ENCODE results near the gene TEX44. TPM values are rescaled to one million over a fixed set of nuclear protein-coding genes. Genes with fewer than 3 reads are reported as not detected.

The TEX44 gene
- total and polyA plus RNA-seq, 7 experiments from 2014 or later, result not detected

DNA sequence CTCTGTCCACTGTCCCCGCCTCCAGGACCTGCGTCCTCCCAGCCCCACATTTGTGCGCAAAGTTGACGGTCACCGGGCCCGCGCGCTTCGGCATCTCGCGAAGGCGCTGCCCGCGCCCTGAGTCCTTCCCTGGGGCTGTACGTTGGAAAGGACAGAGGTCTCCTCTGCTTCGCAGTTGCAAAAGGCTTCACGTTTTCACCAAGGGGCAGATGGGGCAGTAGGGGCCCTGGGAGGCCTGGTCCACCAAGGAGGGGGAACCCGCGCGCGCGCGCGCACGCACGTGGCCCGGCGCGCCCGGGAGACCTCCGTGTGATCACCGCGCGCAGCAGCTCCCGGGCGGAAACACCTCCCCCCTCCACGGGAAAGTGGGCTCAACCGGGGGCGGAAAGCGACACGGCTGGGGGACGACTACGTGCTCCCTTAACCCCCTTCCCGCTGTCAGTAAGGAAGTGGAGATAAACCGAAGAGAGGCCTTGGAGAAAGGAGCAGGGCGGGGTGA lies 21.9 kb downstream of the TEX44 start:
- Histone ChIP-seq H3K9me3 (ENCODE audit: control insufficient read depth in 2 of 3, low read length in 3 of 3) (no peaks in the 10 kb centered on the region), H3K27me3 (ENCODE audit: control insufficient read depth in 2 of 2, insufficient read depth in 2 of 2, low read length in 2 of 2) (no peaks in the 10 kb centered on the region), H3K27ac (ENCODE audit: low read depth, low read length) (peak overlapping the region; percentile 42), H3K36me3 (ENCODE audit: control insufficient read depth in 2 of 3, insufficient read depth in 3 of 3, low read length in 3 of 3) (no peaks in the 10 kb centered on the region), H3K4me3 (ENCODE audit: low read length) (peak overlapping the region; percentile 63), H3K4me1 (ENCODE audit: control insufficient read depth in 2 of 2, insufficient read depth in 2 of 2, low read length in 2 of 2) (peaks cover 13 to 19% of the 10 kb centered on the region in 2 donors)
- intact Hi-C loops (cut with micrococcal nuclease), result no loop called here
- Mint-ChIP-seq H3K27me3 (no peaks in the 10 kb centered on the region), H3K9me3 (no peaks in the 10 kb centered on the region), H3K36me3 (no peaks in the 10 kb centered on the region), H3K27ac (peak overlapping the region in 7 of 9 donors; percentile 43 to 96 (median 77)), H3K4me3 (peak overlapping the region; percentile 77 to 90 (median 86)), H3K4me1 (peaks cover 7 to 59% (median 34%) of the 10 kb centered on the region in 7 donors)
- POLR2A ChIA-PET, result interaction anchor here (0.8 to 4.1 kb wide), 5 partner anchors 47 to 716 kb away, joined by 3 to 42 read pairs (median 11); partner anchors contain the start of gene PTMA
- peak in 1 of 9 donors; percentile 25 for DNase-seq
- no peak for ATAC-seq
- CTCF ChIA-PET, result interaction anchor here (0.6 to 8.4 kb wide), 5 partner anchors 14 to 101 kb away, joined by 3 to 116 read pairs (median 4); no protein-coding TSS in a partner anchor

GRCh38 chr2:231615058-231615671 lies 22.5 kb downstream of the TEX44 start:
- intact Hi-C loops (cut with micrococcal nuclease), result no loop called here
- Histone ChIP-seq H3K36me3 (ENCODE audit: control insufficient read depth in 2 of 3, insufficient read depth in 3 of 3, low read length in 3 of 3) (no peaks in the 10 kb centered on the region), H3K4me3 (ENCODE audit: low read length) (peak overlapping the region; percentile 63), H3K27me3 (ENCODE audit: control insufficient read depth in 2 of 2, insufficient read depth in 2 of 2, low read length in 2 of 2) (no peaks in the 10 kb centered on the region), H3K9me3 (ENCODE audit: control insufficient read depth in 2 of 3, low read length in 3 of 3) (no peaks in the 10 kb centered on the region), H3K27ac (ENCODE audit: low read depth, low read length) (peak overlapping the region; percentile 42), H3K4me1 (ENCODE audit: control insufficient read depth in 2 of 2, insufficient read depth in 2 of 2, low read length in 2 of 2) (peaks cover 13 to 19% of the 10 kb centered on the region in 2 donors)
- CTCF ChIA-PET, result interaction anchor here (0.6 to 8.4 kb wide), 6 partner anchors 11 to 100 kb away, joined by 3 to 116 read pairs (median 4); no protein-coding TSS in a partner anchor
- POLR2A ChIA-PET, result interaction anchor here (0.8 to 4.1 kb wide), 4 partner anchors 46 to 717 kb away, joined by 3 to 42 read pairs (median 10); partner anchors contain the start of gene PTMA
- H3K9me3 Mint-ChIP-seq, result no peaks in the 10 kb centered on the region
- no peaks in the 10 kb centered on the region for H3K27me3 Mint-ChIP-seq
- ATAC-seq (no peak), DNase-seq (peak in 2 of 9 donors; percentile 12 to 31)
- H3K4me3 Mint-ChIP-seq, result peak overlapping the region; percentile 65 to 90 (median 86)
- peaks cover 7 to 64% (median 34%) of the 10 kb centered on the region in 7 donors for H3K4me1 Mint-ChIP-seq
- H3K36me3 Mint-ChIP-seq, result no peaks in the 10 kb centered on the region
- peak overlapping the region in 5 of 9 donors; percentile 15 to 96 (median 34) for H3K27ac Mint-ChIP-seq

- ChIA-PET POLR2A (no interaction called here), CTCF (interaction anchor here (2.0 to 8.4 kb wide), 2 partner anchors 10 to 99 kb away, joined by 6 to 83 read pairs; no protein-coding TSS in a partner anchor)
- Histone ChIP-seq H3K4me3 (ENCODE audit: low read length) (no peak overlapping the region), H3K9me3 (ENCODE audit: control insufficient read depth in 2 of 3, low read length in 3 of 3) (no peaks in the 10 kb centered on the region), H3K36me3 (ENCODE audit: control insufficient read depth in 2 of 3, insufficient read depth in 3 of 3, low read length in 3 of 3) (no peaks in the 10 kb centered on the region), H3K27ac (ENCODE audit: low read depth, low read length) (no peak overlapping the region), H3K4me1 (ENCODE audit: control insufficient read depth in 2 of 2, insufficient read depth in 2 of 2, low read length in 2 of 2) (peaks cover 13 to 19% of the 10 kb centered on the region in 2 donors), H3K27me3 (ENCODE audit: control insufficient read depth in 2 of 2, insufficient read depth in 2 of 2, low read length in 2 of 2) (no peaks in the 10 kb centered on the region)
- Mint-ChIP-seq H3K27ac (peak overlapping the region in 6 of 9 donors; percentile 1 to 72 (median 52)), H3K27me3 (no peaks in the 10 kb centered on the region), H3K36me3 (no peaks in the 10 kb centered on the region), H3K4me3 (peak overlapping the region in 8 of 10 donors; percentile 4 to 73 (median 40)), H3K4me1 (peaks cover 7 to 68% (median 34%) of the 10 kb centered on the region in 7 donors), H3K9me3 (no peaks in the 10 kb centered on the region)
- no peak for ATAC-seq
- intact Hi-C loops (cut with micrococcal nuclease), result no loop called here
- DNase-seq, result no peak
Observed at GRCh38 chr2:231616296-231616695, 23.6 kb downstream of the TEX44 start.

DNA sequence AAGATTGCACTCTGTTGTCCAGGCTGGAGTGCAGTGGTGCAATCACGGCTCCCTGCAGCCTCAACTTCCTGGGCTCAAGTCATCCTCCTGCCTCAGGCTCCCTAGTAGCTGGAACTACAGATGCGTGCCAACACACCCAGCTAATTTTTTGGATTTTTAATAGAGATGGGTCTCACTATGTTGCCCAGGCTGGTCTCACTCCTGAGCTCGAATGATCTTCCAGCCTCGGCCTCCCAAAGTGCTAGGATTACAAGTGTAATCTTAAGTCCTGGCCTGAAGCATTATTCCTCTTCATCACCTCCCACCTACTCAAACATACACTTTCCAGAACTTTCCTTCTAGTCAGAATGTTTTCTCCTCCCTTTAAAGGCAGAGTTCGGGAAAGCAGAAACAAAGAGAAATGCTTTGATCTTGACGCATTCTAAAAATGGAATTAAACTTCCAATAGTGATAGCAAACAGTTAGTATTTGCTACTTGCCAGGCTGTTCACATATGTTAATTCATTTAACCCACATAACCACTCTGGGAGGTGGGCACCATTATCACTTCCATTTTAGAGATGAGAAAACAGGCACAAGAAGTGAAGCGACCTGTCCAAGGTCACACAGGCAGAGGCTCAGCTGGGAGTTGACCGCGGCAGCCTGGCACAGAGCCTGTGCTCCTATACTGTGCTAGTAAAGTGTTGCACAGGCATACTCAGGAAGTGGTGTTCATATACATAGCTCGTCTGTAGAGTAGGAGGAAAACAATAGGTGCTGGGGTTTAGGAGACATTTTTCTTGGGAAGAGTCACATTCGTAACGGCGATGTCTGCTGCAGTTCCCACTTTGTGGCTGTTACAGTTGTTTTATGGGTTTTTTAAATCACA lies 24.6 kb downstream of the TEX44 start:
- ATAC-seq, result no peak
- Mint-ChIP-seq H3K36me3 (no peaks in the 10 kb centered on the region), H3K4me3 (peak overlapping the region in 4 of 10 donors; percentile 5 to 35 (median 24))

GRCh38 chr2:231621051-231621879 lies 28.6 kb downstream of the TEX44 start:
- no peaks in the 10 kb centered on the region for H3K27me3 Mint-ChIP-seq
- Histone ChIP-seq H3K27me3 (ENCODE audit: control insufficient read depth in 2 of 2, insufficient read depth in 2 of 2, low read length in 2 of 2) (no peaks in the 10 kb centered on the region), H3K27ac (ENCODE audit: low read depth, low read length) (no peak overlapping the region), H3K9me3 (ENCODE audit: control insufficient read depth in 2 of 3, low read length in 3 of 3) (no peaks in the 10 kb centered on the region), H3K4me1 (ENCODE audit: control insufficient read depth in 2 of 2, insufficient read depth in 2 of 2, low read length in 2 of 2) (no peaks in the 10 kb centered on the region), H3K4me3 (ENCODE audit: low read length) (no peak overlapping the region), H3K36me3 (ENCODE audit: control insufficient read depth in 2 of 3, insufficient read depth in 3 of 3, low read length in 3 of 3) (no peaks in the 10 kb centered on the region)
- no peaks in the 10 kb centered on the region for H3K36me3 Mint-ChIP-seq
- CTCF ChIA-PET, result no interaction called here
- peaks cover 0 to 54% (median 12%) of the 10 kb centered on the region in 7 donors for H3K4me1 Mint-ChIP-seq
- ATAC-seq, result no peak
- intact Hi-C loops (cut with micrococcal nuclease), result no loop called here
- H3K4me3 Mint-ChIP-seq, result peak overlapping the region in 1 of 10 donors; percentile 44
- no peak for DNase-seq
- H3K27ac Mint-ChIP-seq, result peak overlapping the region in 1 of 9 donors; percentile 85
- H3K9me3 Mint-ChIP-seq, result no peaks in the 10 kb centered on the region
- POLR2A ChIA-PET, result no interaction called here

More for the DNA sequence above, 24.6 kb downstream of the TEX44 start:
- Histone ChIP-seq H3K27me3 (ENCODE audit: control insufficient read depth in 2 of 2, insufficient read depth in 2 of 2, low read length in 2 of 2) (no peaks in the 10 kb centered on the region), H3K4me1 (ENCODE audit: control insufficient read depth in 2 of 2, insufficient read depth in 2 of 2, low read length in 2 of 2) (peaks cover 13 to 17% of the 10 kb centered on the region in 2 donors), H3K9me3 (ENCODE audit: control insufficient read depth in 2 of 3, low read length in 3 of 3) (no peaks in the 10 kb centered on the region), H3K27ac (ENCODE audit: low read depth, low read length) (no peak overlapping the region), H3K4me3 (ENCODE audit: low read length) (no peak overlapping the region), H3K36me3 (ENCODE audit: control insufficient read depth in 2 of 3, insufficient read depth in 3 of 3, low read length in 3 of 3) (no peaks in the 10 kb centered on the region)
- Mint-ChIP-seq H3K4me1 (peaks cover 7 to 67% (median 29%) of the 10 kb centered on the region in 7 donors), H3K27ac (peak overlapping the region in 8 of 9 donors; percentile 4 to 74 (median 42)), H3K27me3 (no peaks in the 10 kb centered on the region), H3K9me3 (no peaks in the 10 kb centered on the region)
- CTCF ChIA-PET, result interaction anchor here (0.6 to 2.0 kb wide), 4 partner anchors 9 to 60 kb away, joined by 3 to 6 read pairs (median 4); no protein-coding TSS in a partner anchor
- intact Hi-C loops (cut with micrococcal nuclease), result no loop called here
- DNase-seq, result no peak
- POLR2A ChIA-PET, result no interaction called here

DNA sequence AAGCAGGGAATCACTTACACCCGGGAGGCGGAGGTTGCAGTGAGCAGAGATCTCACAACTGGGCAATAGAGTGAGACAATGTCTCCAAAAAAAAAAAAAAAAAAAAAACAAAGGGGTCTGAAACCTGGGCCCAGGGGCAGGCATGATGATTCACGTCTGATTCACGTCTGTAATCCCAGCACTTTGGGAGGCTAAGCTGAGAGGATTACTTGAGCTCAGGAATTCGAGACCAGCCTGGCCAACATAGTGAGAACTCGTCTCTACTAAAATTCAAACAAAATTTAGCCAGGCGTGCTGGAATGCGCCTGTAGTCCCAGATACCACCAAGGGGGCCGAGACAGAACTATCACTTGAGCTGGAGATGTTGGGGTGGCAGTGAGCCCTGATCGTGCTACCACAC lies 30.3 kb downstream of the TEX44 start:
- Histone ChIP-seq H3K27ac (ENCODE audit: low read depth, low read length) (no peak overlapping the region), H3K4me3 (ENCODE audit: low read length) (no peak overlapping the region), H3K9me3 (ENCODE audit: control insufficient read depth in 2 of 3, low read length in 3 of 3) (no peaks in the 10 kb centered on the region), H3K36me3 (ENCODE audit: control insufficient read depth in 2 of 3, insufficient read depth in 3 of 3, low read length in 3 of 3) (no peaks in the 10 kb centered on the region), H3K4me1 (ENCODE audit: control insufficient read depth in 2 of 2, insufficient read depth in 2 of 2, low read length in 2 of 2) (no peaks in the 10 kb centered on the region), H3K27me3 (ENCODE audit: control insufficient read depth in 2 of 2, insufficient read depth in 2 of 2, low read length in 2 of 2) (no peaks in the 10 kb centered on the region)
- intact Hi-C loops (cut with micrococcal nuclease), result no loop called here
- peaks cover 0 to 2% (median 0%) of the 10 kb centered on the region in 5 donors for H3K36me3 Mint-ChIP-seq
- H3K27ac Mint-ChIP-seq, result peak overlapping the region in 2 of 9 donors; percentile 36 to 85
- ATAC-seq, result no peak
- no peaks in the 10 kb centered on the region for H3K9me3 Mint-ChIP-seq
- DNase-seq, result no peak
- no peak overlapping the region for H3K4me3 Mint-ChIP-seq
- ChIA-PET POLR2A (no interaction called here), CTCF (interaction anchor here (1.7 kb wide), 1 partner anchor 52 kb away, joined by 6 read pairs; no protein-coding TSS in a partner anchor)
- peaks cover 0 to 49% (median 4%) of the 10 kb centered on the region in 7 donors for H3K4me1 Mint-ChIP-seq
- no peaks in the 10 kb centered on the region for H3K27me3 Mint-ChIP-seq

All from naive thymus-derived CD4-positive, alpha-beta T cell (primary cell).